Measurements from ENCODE around the gene ANAPC15.

Gene ANAPC15

GRCh38 chr11:72112978-72113808 is 698 bp upstream of the ANAPC15 start:
- Mint-ChIP-seq H3K27me3 (peaks cover 3% of the 10 kb centered on the region), H3K4me1 (ENCODE audit: low read depth) (peaks cover 20% of the 10 kb centered on the region), H3K36me3 (ENCODE audit: low read depth) (peaks cover 5% of the 10 kb centered on the region), H3K4me3 (peak overlapping the region; percentile 96), H3K9me3 (no peaks in the 10 kb centered on the region), H3K27ac (peak overlapping the region; percentile 100)

GRCh38 chr11:72111300-72112142 is 974 bp downstream of the ANAPC15 start:
- H3K27me3 Mint-ChIP-seq: no peaks in the 10 kb centered on the region
- H3K4me1 Mint-ChIP-seq (ENCODE audit: low read depth): peaks cover 20% of the 10 kb centered on the region
- H3K9me3 Mint-ChIP-seq: no peaks in the 10 kb centered on the region
- peak overlapping the region; percentile 100 for H3K27ac Mint-ChIP-seq
- peak overlapping the region; percentile 96 for H3K4me3 Mint-ChIP-seq
- peaks cover 5% of the 10 kb centered on the region for H3K36me3 Mint-ChIP-seq (ENCODE audit: low read depth)

- Mint-ChIP-seq H3K27me3 (no peaks in the 10 kb centered on the region), H3K36me3 (ENCODE audit: low read depth) (peaks cover 16% of the 10 kb centered on the region), H3K4me3 (no peak within 1 kb of the TSS), H3K4me1 (ENCODE audit: low read depth) (peaks cover 30% of the 10 kb centered on the region), H3K27ac (no peak within 1 kb of the TSS), H3K9me3 (no peaks in the 10 kb centered on the region)
These were observed 6.6 kb downstream of the ANAPC15 start, which contains the start of gene TOMT for GRCh38 chr11:72105888-72106287. TSS of gene TOMT (plus strand) at chr11:72105924. CDS start at chr11:72105952, 28 bp downstream.

GRCh38 chr11:72103754-72104167 is 8.7 kb downstream of the ANAPC15 start:
- Mint-ChIP-seq H3K4me1 (ENCODE audit: low read depth) (peaks cover 38% of the 10 kb centered on the region), H3K4me3 (peak overlapping the region; percentile 92), H3K27ac (peak overlapping the region; percentile 94), H3K27me3 (no peaks in the 10 kb centered on the region), H3K9me3 (no peaks in the 10 kb centered on the region), H3K36me3 (ENCODE audit: low read depth) (peaks cover 11% of the 10 kb centered on the region)

GRCh38 chr11:72102946-72103753 is 9.3 kb downstream of the ANAPC15 start, which contains the start of gene LAMTOR1:
TSS of gene LAMTOR1 (minus strand) at chr11:72103297. CDS start at chr11:72103224, 73 bp downstream.
- Mint-ChIP-seq H3K27ac (peak within 1 kb of the TSS; percentile 94), H3K36me3 (ENCODE audit: low read depth) (peaks cover 14% of the 10 kb centered on the region), H3K4me1 (ENCODE audit: low read depth) (peaks cover 38% of the 10 kb centered on the region), H3K9me3 (no peaks in the 10 kb centered on the region), H3K27me3 (no peaks in the 10 kb centered on the region), H3K4me3 (peak within 1 kb of the TSS; percentile 92)

GRCh38 chr11:72102631-72102945 is 9.9 kb downstream of the ANAPC15 start:
- peaks cover 38% of the 10 kb centered on the region for H3K4me1 Mint-ChIP-seq (ENCODE audit: low read depth)
- H3K9me3 Mint-ChIP-seq: no peaks in the 10 kb centered on the region
- H3K27ac Mint-ChIP-seq: peak overlapping the region; percentile 94
- peaks cover 14% of the 10 kb centered on the region for H3K36me3 Mint-ChIP-seq (ENCODE audit: low read depth)
- no peaks in the 10 kb centered on the region for H3K27me3 Mint-ChIP-seq
- H3K4me3 Mint-ChIP-seq: peak overlapping the region; percentile 92

GRCh38 chr11:72102162-72102561 is 10.3 kb downstream of the ANAPC15 start:
- H3K36me3 Mint-ChIP-seq (ENCODE audit: low read depth): peaks cover 15% of the 10 kb centered on the region
- peaks cover 38% of the 10 kb centered on the region for H3K4me1 Mint-ChIP-seq (ENCODE audit: low read depth)
- H3K27ac Mint-ChIP-seq: peak overlapping the region; percentile 94
- no peaks in the 10 kb centered on the region for H3K27me3 Mint-ChIP-seq
- peak overlapping the region; percentile 92 for H3K4me3 Mint-ChIP-seq
- H3K9me3 Mint-ChIP-seq: no peaks in the 10 kb centered on the region

- Mint-ChIP-seq H3K36me3 (ENCODE audit: low read depth) (peaks cover 22% of the 10 kb centered on the region), H3K4me1 (ENCODE audit: low read depth) (peaks cover 38% of the 10 kb centered on the region), H3K9me3 (no peaks in the 10 kb centered on the region), H3K4me3 (no peak overlapping the region), H3K27me3 (no peaks in the 10 kb centered on the region), H3K27ac (no peak overlapping the region)
These were observed 12.0 kb downstream of the ANAPC15 start for GRCh38 chr11:72100462-72100861.

- Mint-ChIP-seq H3K36me3 (ENCODE audit: low read depth) (peaks cover 26% of the 10 kb centered on the region), H3K4me3 (no peak overlapping the region), H3K27me3 (no peaks in the 10 kb centered on the region), H3K4me1 (ENCODE audit: low read depth) (peaks cover 38% of the 10 kb centered on the region), H3K27ac (peak overlapping the region; percentile 12), H3K9me3 (no peaks in the 10 kb centered on the region)
These were observed 12.5 kb downstream of the ANAPC15 start for GRCh38 chr11:72100009-72100408.

- H3K27ac Mint-ChIP-seq: no peak overlapping the region
- no peak overlapping the region for H3K4me3 Mint-ChIP-seq
- peaks cover 31% of the 10 kb centered on the region for H3K4me1 Mint-ChIP-seq (ENCODE audit: low read depth)
These were observed 13.8 kb downstream of the ANAPC15 start for GRCh38 chr11:72098741-72099140.

GRCh38 chr11:72091292-72091691 is 21.2 kb downstream of the ANAPC15 start:
- Mint-ChIP-seq H3K36me3 (ENCODE audit: low read depth) (peaks cover 15% of the 10 kb centered on the region), H3K27me3 (no peaks in the 10 kb centered on the region), H3K9me3 (no peaks in the 10 kb centered on the region), H3K4me3 (no peak overlapping the region), H3K4me1 (ENCODE audit: low read depth) (peaks cover 11% of the 10 kb centered on the region), H3K27ac (no peak overlapping the region)

More at GRCh38 chr11:72098741-72099140, 13.8 kb downstream of the ANAPC15 start:
- Mint-ChIP-seq H3K27me3 (no peaks in the 10 kb centered on the region), H3K36me3 (ENCODE audit: low read depth) (peaks cover 31% of the 10 kb centered on the region), H3K9me3 (no peaks in the 10 kb centered on the region)

GRCh38 chr11:72088076-72088808 is 24.3 kb downstream of the ANAPC15 start:
- Mint-ChIP-seq H3K4me3 (no peak overlapping the region), H3K27me3 (no peaks in the 10 kb centered on the region), H3K9me3 (no peaks in the 10 kb centered on the region), H3K27ac (peak overlapping the region; percentile 50), H3K36me3 (ENCODE audit: low read depth) (peaks cover 8% of the 10 kb centered on the region), H3K4me1 (ENCODE audit: low read depth) (peaks cover 11% of the 10 kb centered on the region)

- Mint-ChIP-seq H3K4me1 (ENCODE audit: low read depth) (peaks cover 23% of the 10 kb centered on the region), H3K4me3 (no peak overlapping the region), H3K9me3 (no peaks in the 10 kb centered on the region), H3K27me3 (no peaks in the 10 kb centered on the region), H3K27ac (no peak overlapping the region), H3K36me3 (ENCODE audit: low read depth) (peaks cover 8% of the 10 kb centered on the region)
These were observed 26.7 kb downstream of the ANAPC15 start for GRCh38 chr11:72085621-72086351.

Data from stimulated activated naive CD8-positive, alpha-beta T cell treated with anti-CD3 and anti-CD28 coated beads, Interleukin-15, Interleukin-2, amounts not matched to agents 100 ng/mL and 50 ng/mL, for 24 hours (primary cell).